GM15510 (cell line): ENCODE measurements around the gene LUC7L.
"Not testable (repeated sequence)": the region's sequence is repeated elsewhere in the genome, so short reads cannot be mapped to it uniquely, and the experiment has no call there.

Experiments used
- POLR2A ChIP-seq: IDR thresholded peaks from 3 replicates; pipeline ENCODE4 v1.6.1; 2011; ENCODE audit warnings: borderline replicate concordance; ENCODE audit not compliant: insufficient read length; ENCODE audit errors: extremely low read depth

Gene LUC7L

GRCh38 chr16:177394-177822 is 51.8 kb downstream of the LUC7L start:
- no peak for TF ChIP-seq POLR2A

- TF ChIP-seq POLR2A = not testable (repeated sequence)
Measured at GRCh38 chr16:176477-177382, 52.5 kb downstream of the LUC7L start, which contains the start of gene HBA1. Gene HBA1 (plus strand): TSS chr16:176680. CDS start chr16:176717, 37 bp downstream.

- no peak for TF ChIP-seq POLR2A
Measured at GRCh38 chr16:175011-175949, 54.0 kb downstream of the LUC7L start.

GRCh38 chr16:172374-172941 is 56.8 kb downstream of the LUC7L start, which contains the start of gene HBA2:
Gene HBA2 (plus strand): TSS chr16:172876. CDS start chr16:172913, 37 bp downstream.
- TF ChIP-seq POLR2A = not testable (repeated sequence)

- TF ChIP-seq POLR2A = no peak
Measured at GRCh38 chr16:170788-171187, 58.5 kb downstream of the LUC7L start.

GRCh38 chr16:169014-169413 is 60.2 kb downstream of the LUC7L start:
- TF ChIP-seq POLR2A = no peak

GRCh38 chr16:168424-168823 is 60.8 kb downstream of the LUC7L start:
- TF ChIP-seq POLR2A = no peak

- no peak for TF ChIP-seq POLR2A
Measured at GRCh38 chr16:167122-167690, 62.0 kb downstream of the LUC7L start.

GRCh38 chr16:166375-167121 is 62.7 kb downstream of the LUC7L start:
- no peak for TF ChIP-seq POLR2A

GRCh38 chr16:165539-166374 is 63.5 kb downstream of the LUC7L start, which contains the start of gene HBM:
Gene HBM (plus strand): TSS chr16:165978. CDS start chr16:165998, 20 bp downstream.
- no peak for TF ChIP-seq POLR2A

- TF ChIP-seq POLR2A = no peak
Measured at GRCh38 chr16:164827-165538, 64.3 kb downstream of the LUC7L start.
